GM23338 (cell line): ENCODE results near the gene OR8D2. TPM values are rescaled to one million over a fixed set of nuclear protein-coding genes. Genes with fewer than 3 reads are reported as not detected.

Experiments
- ATAC-seq: fragments of 200-7000 bp; cut with Tn5 transposase; 3 replicates; pipeline ENCODE4 v1.9.1; 2020
- DNase-seq: peaks from one replicate; pipeline ENCODE4 v3.0.0-alpha.2; 2015; ENCODE audit warnings: low spot score
- H2AFZ ChIP-seq: fragments of 200-600 bp; sonication (generic); 2 replicates; pipeline ENCODE4 v1.8.0; 2016; ENCODE audit warnings: antibody characterized with exemption, mild to moderate bottlenecking, moderate library complexity
- H3F3A ChIP-seq: fragments of 200-600 bp; sonication (generic); replicated peaks from 2 replicates; pipeline ENCODE4 v1.8.0; 2017; ENCODE audit warnings: antibody characterized with exemption, mixed run types, low read depth
- H3K27ac ChIP-seq: fragments of 200-600 bp; sonication (generic); 2 replicates; pipeline ENCODE4 v1.6.1; 2016; ENCODE audit warnings: low read depth
- H3K27me3 ChIP-seq: fragments of 200-600 bp; sonication (generic); 2 replicates; pipeline ENCODE4 v1.8.0; 2016; ENCODE audit warnings: mild to moderate bottlenecking, mixed run types, moderate library complexity; ENCODE audit not compliant: insufficient read depth
- H3K36me3 ChIP-seq: fragments of 200-600 bp; sonication (generic); 2 replicates; pipeline ENCODE4 v1.8.0; 2016; ENCODE audit warnings: mild to moderate bottlenecking; ENCODE audit not compliant: insufficient read depth
- H3K4me1 ChIP-seq: fragments of 200-600 bp; sonication (generic); 2 replicates; pipeline ENCODE4 v1.8.0; 2016; ENCODE audit warnings: mild to moderate bottlenecking, moderate library complexity; ENCODE audit not compliant: insufficient read depth
- H3K4me2 ChIP-seq: fragments of 200-600 bp; sonication (generic); 2 replicates; pipeline ENCODE4 v1.7.1; 2017; ENCODE audit warnings: mixed run types
- H3K4me3 ChIP-seq: fragments of 200-600 bp; sonication (generic); 2 replicates; pipeline ENCODE4 v1.6.1; 2016; ENCODE audit warnings: mixed run types
- H3K79me2 ChIP-seq: fragments of 200-600 bp; sonication (generic); replicated peaks from 2 replicates; pipeline ENCODE4 v1.8.0; 2017; ENCODE audit warnings: mild to moderate bottlenecking; ENCODE audit not compliant: insufficient read depth
- H3K9me2 ChIP-seq: fragments of 200-600 bp; sonication (generic); 2 replicates; pipeline ENCODE4 v1.8.0; 2017; ENCODE audit not compliant: insufficient read depth
- H4K20me1 ChIP-seq: fragments of 200-600 bp; sonication (generic); replicated peaks from 2 replicates; pipeline ENCODE4 v1.8.0; 2017; ENCODE audit warnings: mild to moderate bottlenecking; ENCODE audit not compliant: insufficient read depth
- H3K27ac Mint-ChIP-seq: 2 replicates; pipeline ENCODE4 v1.8.0; 2020; ENCODE audit warnings: inconsistent platforms, mild to moderate bottlenecking, moderate library complexity, mixed read lengths
- H3K27me3 Mint-ChIP-seq: 3 replicates; pipeline ENCODE4 v1.8.0; 2022; ENCODE audit warnings: low read depth, mild to moderate bottlenecking, moderate library complexity, mixed read lengths, inconsistent platforms; ENCODE audit not compliant: insufficient read depth, poor library complexity
- H3K36me3 Mint-ChIP-seq: 3 replicates; pipeline ENCODE4 v1.8.0; 2021; ENCODE audit warnings: low read depth, mild to moderate bottlenecking, inconsistent platforms, moderate library complexity, mixed read lengths
- H3K4me1 Mint-ChIP-seq: 3 replicates; pipeline ENCODE4 v1.8.0; 2020; ENCODE audit warnings: mild to moderate bottlenecking, inconsistent platforms, mixed read lengths
- H3K4me3 Mint-ChIP-seq: 3 replicates; pipeline ENCODE4 v1.8.0; 2021; ENCODE audit warnings: moderate library complexity, mild to moderate bottlenecking, inconsistent platforms, mixed read lengths
- H3K9me3 Mint-ChIP-seq: 3 replicates; pipeline ENCODE4 v1.8.0; 2020; ENCODE audit warnings: moderate library complexity, mild to moderate bottlenecking, inconsistent platforms, mixed read lengths
- ETS1 ChIP-seq: IDR thresholded peaks from 2 replicates; pipeline ENCODE4 v1.6.1; 2016; ENCODE audit warnings: antibody characterized with exemption
- EZH2 ChIP-seq: fragments of 200-600 bp; sonication (generic); IDR thresholded peaks from one replicate; pipeline ENCODE4 v1.8.0; 2017; ENCODE audit warnings: antibody characterized with exemption, mild to moderate bottlenecking, low read depth; ENCODE audit not compliant: unreplicated experiment
- EZH2phosphoT487 ChIP-seq: fragments of 200-600 bp; sonication (generic); IDR thresholded peaks from one replicate; pipeline ENCODE4 v1.8.1; 2018; ENCODE audit warnings: antibody characterized with exemption; ENCODE audit not compliant: unreplicated experiment
- JUNB ChIP-seq: IDR thresholded peaks from one replicate; pipeline ENCODE4 v1.6.1; 2016; ENCODE audit warnings: antibody characterized with exemption; ENCODE audit not compliant: unreplicated experiment
- POLR2AphosphoS5 ChIP-seq: IDR thresholded peaks from 2 replicates; pipeline ENCODE4 v1.6.1; 2016; ENCODE audit warnings: antibody characterized with exemption, low read depth
- ZNF114 ChIP-seq: fragments of 250-450 bp; sonication (Bioruptor Pico); IDR thresholded peaks from 2 replicates; pipeline ENCODE4 v1.5.0; 2020; ENCODE audit warnings: mild to moderate bottlenecking, moderate library complexity
- polyA plus RNA-seq: library from polyadenylated mRNA; unstranded; fragments of >200 nt; fragmentation: Nextera tagmentation; extraction: Ambion mirVana; gene quantifications from 2 replicates; pipeline ENCODE4 v1.2.1, GENCODE V29; 2016
- total RNA-seq: library from RNA; depleted of rRNA; stranded (reverse); fragments of >200 nt; shearing (Covaris generic); gene quantifications from 2 replicates; pipeline ENCODE4 v1.2.3, GENCODE V29; 2014
- TF ChIP-seq, protein P1 (sequence below), 2 experiments: fragments of 200-600 bp in 1 of 2; sonication (generic) in 1 of 2; conservative IDR thresholded peaks; 2 replicates each; pipeline versions ENCODE4 v1.5.1 to v1.6.1; 2016 to 2017; ENCODE audit warnings: antibody characterized with exemption in 2 of 2, low read depth in 2 of 2, mild to moderate bottlenecking in 2 of 2, moderate library complexity in 1 of 2

Gene OR8D2
- total and polyA plus RNA-seq, 2 experiments from 2014 or later, result not detected

DNA sequence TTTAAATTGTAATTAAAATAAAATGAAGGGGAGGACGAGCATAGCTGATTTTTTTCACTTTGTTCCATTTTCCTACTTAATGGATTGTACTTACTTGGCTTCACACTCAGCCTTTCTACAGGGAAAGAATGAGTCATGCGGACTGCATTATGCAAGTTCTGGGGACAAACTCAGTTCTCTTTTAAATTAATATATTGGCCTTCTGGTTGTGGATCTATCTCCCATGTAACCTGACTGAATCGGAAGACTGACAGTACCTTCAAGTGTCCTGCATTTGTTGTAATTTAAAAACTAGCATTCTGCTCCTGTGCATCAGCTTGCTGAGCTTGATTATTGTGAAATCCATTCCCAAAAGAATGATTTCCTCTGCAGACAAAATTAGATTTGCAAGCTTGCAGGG is 18.4 kb downstream of the OR8D2 start (continued):
- TF ChIP-seq EZH2phosphoT487 (no peak), ETS1 (no peak)
- TF ChIP-seq, protein P1, sequence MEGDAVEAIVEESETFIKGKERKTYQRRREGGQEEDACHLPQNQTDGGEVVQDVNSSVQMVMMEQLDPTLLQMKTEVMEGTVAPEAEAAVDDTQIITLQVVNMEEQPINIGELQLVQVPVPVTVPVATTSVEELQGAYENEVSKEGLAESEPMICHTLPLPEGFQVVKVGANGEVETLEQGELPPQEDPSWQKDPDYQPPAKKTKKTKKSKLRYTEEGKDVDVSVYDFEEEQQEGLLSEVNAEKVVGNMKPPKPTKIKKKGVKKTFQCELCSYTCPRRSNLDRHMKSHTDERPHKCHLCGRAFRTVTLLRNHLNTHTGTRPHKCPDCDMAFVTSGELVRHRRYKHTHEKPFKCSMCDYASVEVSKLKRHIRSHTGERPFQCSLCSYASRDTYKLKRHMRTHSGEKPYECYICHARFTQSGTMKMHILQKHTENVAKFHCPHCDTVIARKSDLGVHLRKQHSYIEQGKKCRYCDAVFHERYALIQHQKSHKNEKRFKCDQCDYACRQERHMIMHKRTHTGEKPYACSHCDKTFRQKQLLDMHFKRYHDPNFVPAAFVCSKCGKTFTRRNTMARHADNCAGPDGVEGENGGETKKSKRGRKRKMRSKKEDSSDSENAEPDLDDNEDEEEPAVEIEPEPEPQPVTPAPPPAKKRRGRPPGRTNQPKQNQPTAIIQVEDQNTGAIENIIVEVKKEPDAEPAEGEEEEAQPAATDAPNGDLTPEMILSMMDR (conservative IDR thresholded peaks at IDR 0.05; ENCODE audit: low read depth in 2 of 2), result no peak

GRCh38 chr11:124297921-124298320 is 22.1 kb downstream of the OR8D2 start:
- Histone ChIP-seq H3K9me2 (no peaks in the 10 kb centered on the region), H3K79me2 (no peaks in the 10 kb centered on the region), H3K27me3 (no peaks in the 10 kb centered on the region), H3K27ac (no peak overlapping the region), H4K20me1 (no peaks in the 10 kb centered on the region), H2AFZ (no peak overlapping the region), H3K36me3 (no peaks in the 10 kb centered on the region), H3K4me3 (no peak overlapping the region), H3K4me2 (no peak overlapping the region), H3K4me1 (peaks cover 25% of the 10 kb centered on the region), H3F3A (no peaks in the 10 kb centered on the region)
- H3K27ac Mint-ChIP-seq, result no peak overlapping the region
- no peaks in the 10 kb centered on the region for H3K36me3 Mint-ChIP-seq
- peaks cover 16% of the 10 kb centered on the region for H3K4me1 Mint-ChIP-seq
- H3K27me3 Mint-ChIP-seq, result no peaks in the 10 kb centered on the region
- H3K4me3 Mint-ChIP-seq, result no peak overlapping the region
- ATAC-seq, result no peak
- DNase-seq, result no peak
- TF ChIP-seq, protein P1 (conservative IDR thresholded peaks at IDR 0.05; ENCODE audit: low read depth in 2 of 2), result no peak
- TF ChIP-seq ETS1, result no peak
- TF ChIP-seq ZNF114 (CRISPR knock-in tag), result no peak
- TF ChIP-seq EZH2, result no peak
- no peak for TF ChIP-seq JUNB
- TF ChIP-seq POLR2AphosphoS5, result no peak
- no peaks in the 10 kb centered on the region for H3K9me3 Mint-ChIP-seq
